SK-N-SH (cell line): ENCODE data around the gene AKAP4. TPM values are rescaled to one million over a fixed set of nuclear protein-coding genes. Genes with fewer than 3 reads are reported as not detected.

Experiments used
- CTCF ChIA-PET: fragments of 300-600, 350-600 bp; formaldehyde crosslinking; extraction: SDS; loops from one replicate; lab custom pipeline; 2021; lab: Yijun Ruan, JAX
- POLR2A ChIA-PET: fragments of 350-600 bp; sonication (Branson Sonifier 250); formaldehyde crosslinking; extraction: SDS; loops from one replicate; lab custom pipeline; 2020; ENCODE audit warnings: antibody characterized with exemption, inconsistent platforms; lab: Yijun Ruan, JAX
- DNase-seq: peaks from one replicate; pipeline ENCODE4 v3.0.0; 2012
- H2AFZ ChIP-seq: fragments of 200-600 bp; sonication (generic); 2 replicates; pipeline ENCODE4 v1.8.1; 2016; ENCODE audit warnings: antibody characterized with exemption, mild to moderate bottlenecking, low read depth
- H3F3A ChIP-seq: fragments of 200-600 bp; sonication (generic); replicated peaks from 2 replicates; pipeline ENCODE3; 2016; ENCODE audit warnings: antibody characterized with exemption, mild to moderate bottlenecking; ENCODE audit not compliant: insufficient read depth
- H3K27ac ChIP-seq, 2 experiments: fragments of 200-500 bp in 1 of 2; fragments of 200-600 bp in 1 of 2; sonication (Bioruptor generic) in 1 of 2; sonication (generic), shearing (Covaris generic) in 1 of 2; 2 replicates each; pipeline versions ENCODE4 v1.5.1 to v1.6.1; 2014 to 2016; ENCODE audit warnings: low read depth in 2 of 2, inconsistent platforms in 1 of 2, low read length in 1 of 2, mild to moderate bottlenecking in 1 of 2, mixed read lengths in 1 of 2
- H3K27me3 ChIP-seq: fragments of 200-600 bp; sonication (generic), shearing (Covaris generic); 2 replicates; pipeline ENCODE4 v1.6.1; 2016; ENCODE audit warnings: mixed run types; ENCODE audit not compliant: insufficient read depth
- H3K36me3 ChIP-seq, 2 experiments: fragments of 200-500 bp in 1 of 2; fragments of 200-600 bp in 1 of 2; sonication (Bioruptor generic) in 1 of 2; sonication (generic) in 1 of 2; replicated peaks in 1 of 2; 2 replicates each; pipeline versions ENCODE3 to v1.5.1; 2014 to 2016; ENCODE audit warnings: low read length in 1 of 2, mild to moderate bottlenecking in 1 of 2; ENCODE audit not compliant: insufficient read depth in 2 of 2, control insufficient read depth in 1 of 2
- H3K4me1 ChIP-seq, 2 experiments: fragments of 200-500 bp in 1 of 2; fragments of 200-600 bp in 1 of 2; sonication (Bioruptor generic) in 1 of 2; sonication (generic), shearing (Covaris generic) in 1 of 2; 2 replicates each; pipeline versions ENCODE4 v1.5.1 to v1.6.1; 2014 to 2016; ENCODE audit warnings: low read depth in 1 of 2, low read length in 1 of 2, mixed run types in 1 of 2; ENCODE audit not compliant: insufficient read depth in 2 of 2, control insufficient read depth in 1 of 2
- H3K4me2 ChIP-seq: fragments of 200-600 bp; sonication (generic), shearing (Covaris generic); 2 replicates; pipeline ENCODE4 v1.6.1; 2017; ENCODE audit warnings: mixed run types
- H3K4me3 ChIP-seq, 2 experiments: fragments of 200-500 bp in 1 of 2; fragments of 200-600 bp in 1 of 2; sonication (Bioruptor generic) in 1 of 2; sonication (generic), shearing (Covaris generic) in 1 of 2; 2 replicates each; pipeline versions ENCODE4 v1.5.1 to v1.8.1; 2014 to 2016; ENCODE audit warnings: low read depth in 2 of 2, inconsistent platforms in 1 of 2, low read length in 1 of 2, mild to moderate bottlenecking in 1 of 2, mixed read lengths in 1 of 2, moderate library complexity in 1 of 2
- H3K79me2 ChIP-seq: fragments of 200-600 bp; sonication (generic); 2 replicates; pipeline ENCODE4 v1.8.1; 2017; ENCODE audit warnings: mild to moderate bottlenecking; ENCODE audit not compliant: insufficient read depth
- H3K9ac ChIP-seq: fragments of 200-600 bp; sonication (generic); 2 replicates; pipeline ENCODE4 v1.6.1; 2017; ENCODE audit warnings: mixed run types
- H3K9me2 ChIP-seq: fragments of 200-600 bp; sonication (generic); 2 replicates; pipeline ENCODE4 v1.6.1; 2017; ENCODE audit warnings: mixed run types
- H3K9me3 ChIP-seq: fragments of 200-600 bp; sonication (generic); 2 replicates; pipeline ENCODE4 v1.6.1; 2017; ENCODE audit warnings: mixed run types, mild to moderate bottlenecking, moderate library complexity
- H4K20me1 ChIP-seq: fragments of 200-600 bp; sonication (generic); 2 replicates; pipeline ENCODE4 v1.6.1; 2017; ENCODE audit warnings: mild to moderate bottlenecking, mixed run types; ENCODE audit not compliant: insufficient read depth
- EP300 ChIP-seq, 2 experiments: IDR thresholded peaks; 2 replicates each; pipeline versions ENCODE4 v1.4.0 to v1.6.1; 2012; ENCODE audit warnings: borderline replicate concordance in 1 of 2, low read depth in 1 of 2, low read length in 1 of 2
- GABPA ChIP-seq: IDR thresholded peaks from 2 replicates; pipeline ENCODE4 v1.4.0; 2012; ENCODE audit warnings: low read depth, mild to moderate bottlenecking
- NFIC ChIP-seq: IDR thresholded peaks from 2 replicates; pipeline ENCODE4 v1.4.0; 2012; ENCODE audit warnings: borderline replicate concordance
- NRF1 ChIP-seq: IDR thresholded peaks from 2 replicates; pipeline ENCODE4 v1.6.1; 2012; ENCODE audit warnings: low read depth, mild to moderate bottlenecking, low read length
- POLR2AphosphoS5 ChIP-seq: IDR thresholded peaks from 2 replicates; pipeline ENCODE4 v1.6.1; 2012; ENCODE audit warnings: low read depth, low read length
- RCOR1 ChIP-seq: fragments of 150-350 bp; IDR thresholded peaks from 2 replicates; pipeline ENCODE4 v1.6.1; 2017; ENCODE audit warnings: antibody characterized with exemption, low read length
- RFX5 ChIP-seq: IDR thresholded peaks from 2 replicates; pipeline ENCODE4 v1.6.1; 2012; ENCODE audit warnings: mild to moderate bottlenecking, improper control_type of control experiment, low read length
- TAF1 ChIP-seq: IDR thresholded peaks from 2 replicates; pipeline ENCODE4 v1.6.1; 2012; ENCODE audit warnings: low read depth, mild to moderate bottlenecking, low read length, moderate library complexity, borderline replicate concordance
- TEAD4 ChIP-seq: IDR thresholded peaks from 2 replicates; pipeline ENCODE4 v1.4.0; 2012; ENCODE audit warnings: mild to moderate bottlenecking, borderline replicate concordance; ENCODE audit not compliant: insufficient read depth
- WGBS: methylation state at CpG from one replicate; pipeline ENCODE4 v1.1.6; 2017; ENCODE audit warnings: low lambda C conversion rate; 5-methylcytosine and 5-hydroxymethylcytosine counted together
- polyA plus RNA-seq, 3 experiments: library from polyadenylated mRNA; depleted of rRNA; stranded (reverse); fragments of >200 nt; gene quantifications; 2 replicates each; pipeline ENCODE4 v1.2.3, GENCODE V29; 2012
- TF ChIP-seq, protein P1 (sequence below): fragments of 200-600 bp; sonication (generic); IDR thresholded peaks from 2 replicates; pipeline ENCODE4 v1.6.1; 2017; ENCODE audit warnings: antibody characterized with exemption, mild to moderate bottlenecking, moderate library complexity
- TF ChIP-seq, protein P2 (sequence below): IDR thresholded peaks from 2 replicates; pipeline ENCODE4; 2012
- TF ChIP-seq, protein P3 (sequence below): IDR thresholded peaks from 2 replicates; pipeline ENCODE4 v1.4.0; 2012; ENCODE audit warnings: low read depth, borderline replicate concordance
- TF ChIP-seq, protein P4 (sequence below): fragments of 150-350 bp; IDR thresholded peaks from 2 replicates; pipeline ENCODE4 v1.6.1; 2017; ENCODE audit warnings: antibody characterized with exemption, low read length, low read depth, borderline replicate concordance
- TF ChIP-seq, protein P5 (sequence below): IDR thresholded peaks from 2 replicates; pipeline ENCODE4 v1.4.0; 2012; ENCODE audit warnings: low read depth

AKAP4 gene
- polyA plus RNA-seq, 1 of the 3 experiments (the other 2 are of a cell fraction), result not detected

DNA sequence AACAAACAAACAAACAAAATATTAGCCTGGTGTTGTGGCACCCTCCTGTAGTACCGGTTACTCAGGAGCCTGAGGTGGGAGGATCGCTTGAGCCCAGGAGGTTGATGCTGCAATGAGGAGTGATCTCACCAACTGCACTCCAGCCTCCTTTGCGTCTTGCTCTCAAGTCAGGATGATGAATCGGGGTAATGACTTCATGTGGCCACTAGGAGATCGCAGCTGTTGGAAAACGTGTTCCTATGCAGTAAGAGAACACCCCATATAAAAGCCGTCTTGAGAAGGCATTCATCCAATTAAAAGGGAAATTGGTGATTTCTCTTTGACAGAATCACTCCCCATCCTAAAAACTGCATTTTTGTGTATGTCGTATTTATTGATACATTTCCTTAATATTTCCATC is 10.7 kb upstream of the AKAP4 start:
- no peak overlapping the region for H3K4me3 ChIP-seq
- H3K4me2 ChIP-seq, result no peak overlapping the region
- H3K79me2 ChIP-seq, result no peaks in the 10 kb centered on the region
- no peak overlapping the region for H2AFZ ChIP-seq
- no peaks in the 10 kb centered on the region for H3F3A ChIP-seq
- no peaks in the 10 kb centered on the region for H3K9me3 ChIP-seq
- WGBS, result 19% methylated on average over 8 of the region's 8 CpGs
- H3K27ac ChIP-seq, result no peak overlapping the region
- POLR2A ChIA-PET, result no interaction called here
- CTCF ChIA-PET, result interaction anchor here (1.1 to 1.2 kb wide), 2 partner anchors 12 to 13 kb away, joined by 4 to 5 read pairs; no protein-coding TSS in a partner anchor
- H3K36me3 ChIP-seq, result no peaks in the 10 kb centered on the region
- H3K27me3 ChIP-seq, result peaks cover 6% of the 10 kb centered on the region; the same call in 1 of the 2 replicates
- DNase-seq, result no peak
- H3K4me1 ChIP-seq, result no peaks in the 10 kb centered on the region
- TF ChIP-seq, protein P1, sequence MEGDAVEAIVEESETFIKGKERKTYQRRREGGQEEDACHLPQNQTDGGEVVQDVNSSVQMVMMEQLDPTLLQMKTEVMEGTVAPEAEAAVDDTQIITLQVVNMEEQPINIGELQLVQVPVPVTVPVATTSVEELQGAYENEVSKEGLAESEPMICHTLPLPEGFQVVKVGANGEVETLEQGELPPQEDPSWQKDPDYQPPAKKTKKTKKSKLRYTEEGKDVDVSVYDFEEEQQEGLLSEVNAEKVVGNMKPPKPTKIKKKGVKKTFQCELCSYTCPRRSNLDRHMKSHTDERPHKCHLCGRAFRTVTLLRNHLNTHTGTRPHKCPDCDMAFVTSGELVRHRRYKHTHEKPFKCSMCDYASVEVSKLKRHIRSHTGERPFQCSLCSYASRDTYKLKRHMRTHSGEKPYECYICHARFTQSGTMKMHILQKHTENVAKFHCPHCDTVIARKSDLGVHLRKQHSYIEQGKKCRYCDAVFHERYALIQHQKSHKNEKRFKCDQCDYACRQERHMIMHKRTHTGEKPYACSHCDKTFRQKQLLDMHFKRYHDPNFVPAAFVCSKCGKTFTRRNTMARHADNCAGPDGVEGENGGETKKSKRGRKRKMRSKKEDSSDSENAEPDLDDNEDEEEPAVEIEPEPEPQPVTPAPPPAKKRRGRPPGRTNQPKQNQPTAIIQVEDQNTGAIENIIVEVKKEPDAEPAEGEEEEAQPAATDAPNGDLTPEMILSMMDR, result peak; percentile 51
- no peak for TF ChIP-seq NRF1
- no peaks in the 10 kb centered on the region for H4K20me1 ChIP-seq
- H3K9ac ChIP-seq, result no peak overlapping the region
- H3K9me2 ChIP-seq, result no peaks in the 10 kb centered on the region

DNA sequence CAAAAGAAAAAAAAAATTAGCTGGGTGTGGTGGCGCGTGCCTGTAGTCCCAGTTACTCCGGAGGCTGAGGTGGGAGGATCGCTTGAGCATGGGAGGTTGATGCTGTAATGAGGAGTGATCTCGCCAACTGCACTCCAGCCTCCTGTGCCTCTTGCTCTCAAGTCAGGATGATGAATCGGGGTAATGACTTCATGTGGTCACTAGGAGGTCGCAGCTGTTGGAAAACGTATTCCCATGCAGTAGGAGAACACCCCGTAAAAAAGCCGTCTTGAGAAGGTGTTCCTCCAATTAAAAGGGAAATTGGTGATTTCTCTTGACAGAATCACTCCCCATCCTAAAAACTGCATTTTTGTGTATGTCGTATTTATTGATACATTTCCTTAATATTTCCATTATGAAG is 5.9 kb upstream of the AKAP4 start:
- TF ChIP-seq RFX5 (no peak), RCOR1 (no peak), NFIC (no peak), TAF1 (no peak), POLR2AphosphoS5 (no peak), TEAD4 (no peak), EP300 (IDR thresholded peaks at IDR 0.05; ENCODE audit: borderline replicate concordance in 1 of 2, low read depth in 1 of 2, low read length in 1 of 2) (no peak), GABPA (no peak)
- TF ChIP-seq, protein P2, sequence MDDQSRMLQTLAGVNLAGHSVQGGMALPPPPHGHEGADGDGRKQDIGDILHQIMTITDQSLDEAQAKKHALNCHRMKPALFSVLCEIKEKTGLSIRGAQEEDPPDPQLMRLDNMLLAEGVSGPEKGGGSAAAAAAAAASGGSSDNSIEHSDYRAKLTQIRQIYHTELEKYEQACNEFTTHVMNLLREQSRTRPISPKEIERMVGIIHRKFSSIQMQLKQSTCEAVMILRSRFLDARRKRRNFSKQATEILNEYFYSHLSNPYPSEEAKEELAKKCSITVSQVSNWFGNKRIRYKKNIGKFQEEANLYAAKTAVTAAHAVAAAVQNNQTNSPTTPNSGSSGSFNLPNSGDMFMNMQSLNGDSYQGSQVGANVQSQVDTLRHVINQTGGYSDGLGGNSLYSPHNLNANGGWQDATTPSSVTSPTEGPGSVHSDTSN, result no peak
- TF ChIP-seq, protein P3, sequence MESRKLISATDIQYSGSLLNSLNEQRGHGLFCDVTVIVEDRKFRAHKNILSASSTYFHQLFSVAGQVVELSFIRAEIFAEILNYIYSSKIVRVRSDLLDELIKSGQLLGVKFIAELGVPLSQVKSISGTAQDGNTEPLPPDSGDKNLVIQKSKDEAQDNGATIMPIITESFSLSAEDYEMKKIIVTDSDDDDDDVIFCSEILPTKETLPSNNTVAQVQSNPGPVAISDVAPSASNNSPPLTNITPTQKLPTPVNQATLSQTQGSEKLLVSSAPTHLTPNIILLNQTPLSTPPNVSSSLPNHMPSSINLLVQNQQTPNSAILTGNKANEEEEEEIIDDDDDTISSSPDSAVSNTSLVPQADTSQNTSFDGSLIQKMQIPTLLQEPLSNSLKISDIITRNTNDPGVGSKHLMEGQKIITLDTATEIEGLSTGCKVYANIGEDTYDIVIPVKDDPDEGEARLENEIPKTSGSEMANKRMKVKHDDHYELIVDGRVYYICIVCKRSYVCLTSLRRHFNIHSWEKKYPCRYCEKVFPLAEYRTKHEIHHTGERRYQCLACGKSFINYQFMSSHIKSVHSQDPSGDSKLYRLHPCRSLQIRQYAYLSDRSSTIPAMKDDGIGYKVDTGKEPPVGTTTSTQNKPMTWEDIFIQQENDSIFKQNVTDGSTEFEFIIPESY, result no peak
- TF ChIP-seq, protein P4, sequence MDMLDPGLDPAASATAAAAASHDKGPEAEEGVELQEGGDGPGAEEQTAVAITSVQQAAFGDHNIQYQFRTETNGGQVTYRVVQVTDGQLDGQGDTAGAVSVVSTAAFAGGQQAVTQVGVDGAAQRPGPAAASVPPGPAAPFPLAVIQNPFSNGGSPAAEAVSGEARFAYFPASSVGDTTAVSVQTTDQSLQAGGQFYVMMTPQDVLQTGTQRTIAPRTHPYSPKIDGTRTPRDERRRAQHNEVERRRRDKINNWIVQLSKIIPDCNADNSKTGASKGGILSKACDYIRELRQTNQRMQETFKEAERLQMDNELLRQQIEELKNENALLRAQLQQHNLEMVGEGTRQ, result no peak
- TF ChIP-seq, protein P5, sequence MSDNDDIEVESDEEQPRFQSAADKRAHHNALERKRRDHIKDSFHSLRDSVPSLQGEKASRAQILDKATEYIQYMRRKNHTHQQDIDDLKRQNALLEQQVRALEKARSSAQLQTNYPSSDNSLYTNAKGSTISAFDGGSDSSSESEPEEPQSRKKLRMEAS, result no peak
- Histone ChIP-seq H3K9me3 (no peaks in the 10 kb centered on the region), H4K20me1 (no peaks in the 10 kb centered on the region), H2AFZ (no peak overlapping the region), H3K9ac (no peak overlapping the region), H3K36me3 (no peaks in the 10 kb centered on the region), H3K79me2 (no peaks in the 10 kb centered on the region), H3F3A (no peaks in the 10 kb centered on the region), H3K4me3 (no peak overlapping the region), H3K4me2 (no peak overlapping the region), H3K27ac (no peak overlapping the region), H3K27me3 (peaks cover 6% of the 10 kb centered on the region; the same call in 1 of the 2 replicates), H3K9me2 (no peaks in the 10 kb centered on the region), H3K4me1 (peaks cover 2 to 5% of the 10 kb centered on the region in 2 experiments; a peak in 1 of 4 replicates)
- no peak for DNase-seq
- 40% methylated on average over 10 of the region's 11 CpGs for WGBS
- CTCF ChIA-PET, result interaction anchor here (4.2 kb wide), 1 partner anchor 106 kb away, joined by 34 read pairs; no protein-coding TSS in a partner anchor
- POLR2A ChIA-PET, result no interaction called here
